LNCAP (cell line): Measurements from ENCODE around the gene PEX6.

Experiments
- TF ChIP-seq, protein P1 (sequence below): fragments of 450-650 bp; IDR thresholded peaks from 2 replicates; pipeline ENCODE4 v1.5.1; 2017; ENCODE audit warnings: mild to moderate bottlenecking

The PEX6 gene

DNA sequence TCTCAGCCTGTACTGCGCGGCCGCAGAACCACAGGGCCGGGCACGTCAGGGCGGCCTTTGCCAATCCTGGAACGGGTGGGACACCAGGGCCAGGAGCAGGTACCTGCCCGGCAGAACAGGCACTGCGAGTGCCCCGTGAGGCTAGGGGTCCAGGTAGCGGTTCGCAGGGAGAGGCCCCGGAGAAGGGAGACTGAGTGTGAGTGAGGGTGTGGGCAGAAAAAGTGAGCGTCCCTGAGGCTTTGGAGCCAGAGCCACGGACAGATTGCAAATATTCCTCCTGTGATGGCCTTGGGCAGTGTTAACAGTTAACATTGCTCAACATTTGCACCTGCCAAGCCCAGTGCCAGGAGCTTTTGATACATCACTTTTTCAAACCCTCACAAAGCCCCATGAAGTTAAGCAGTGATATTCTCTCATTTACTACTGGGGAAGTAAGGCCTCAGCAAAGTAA lies 17.9 kb downstream of the PEX6 start:
- TF ChIP-seq, protein P1, sequence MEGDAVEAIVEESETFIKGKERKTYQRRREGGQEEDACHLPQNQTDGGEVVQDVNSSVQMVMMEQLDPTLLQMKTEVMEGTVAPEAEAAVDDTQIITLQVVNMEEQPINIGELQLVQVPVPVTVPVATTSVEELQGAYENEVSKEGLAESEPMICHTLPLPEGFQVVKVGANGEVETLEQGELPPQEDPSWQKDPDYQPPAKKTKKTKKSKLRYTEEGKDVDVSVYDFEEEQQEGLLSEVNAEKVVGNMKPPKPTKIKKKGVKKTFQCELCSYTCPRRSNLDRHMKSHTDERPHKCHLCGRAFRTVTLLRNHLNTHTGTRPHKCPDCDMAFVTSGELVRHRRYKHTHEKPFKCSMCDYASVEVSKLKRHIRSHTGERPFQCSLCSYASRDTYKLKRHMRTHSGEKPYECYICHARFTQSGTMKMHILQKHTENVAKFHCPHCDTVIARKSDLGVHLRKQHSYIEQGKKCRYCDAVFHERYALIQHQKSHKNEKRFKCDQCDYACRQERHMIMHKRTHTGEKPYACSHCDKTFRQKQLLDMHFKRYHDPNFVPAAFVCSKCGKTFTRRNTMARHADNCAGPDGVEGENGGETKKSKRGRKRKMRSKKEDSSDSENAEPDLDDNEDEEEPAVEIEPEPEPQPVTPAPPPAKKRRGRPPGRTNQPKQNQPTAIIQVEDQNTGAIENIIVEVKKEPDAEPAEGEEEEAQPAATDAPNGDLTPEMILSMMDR, result no peak

DNA sequence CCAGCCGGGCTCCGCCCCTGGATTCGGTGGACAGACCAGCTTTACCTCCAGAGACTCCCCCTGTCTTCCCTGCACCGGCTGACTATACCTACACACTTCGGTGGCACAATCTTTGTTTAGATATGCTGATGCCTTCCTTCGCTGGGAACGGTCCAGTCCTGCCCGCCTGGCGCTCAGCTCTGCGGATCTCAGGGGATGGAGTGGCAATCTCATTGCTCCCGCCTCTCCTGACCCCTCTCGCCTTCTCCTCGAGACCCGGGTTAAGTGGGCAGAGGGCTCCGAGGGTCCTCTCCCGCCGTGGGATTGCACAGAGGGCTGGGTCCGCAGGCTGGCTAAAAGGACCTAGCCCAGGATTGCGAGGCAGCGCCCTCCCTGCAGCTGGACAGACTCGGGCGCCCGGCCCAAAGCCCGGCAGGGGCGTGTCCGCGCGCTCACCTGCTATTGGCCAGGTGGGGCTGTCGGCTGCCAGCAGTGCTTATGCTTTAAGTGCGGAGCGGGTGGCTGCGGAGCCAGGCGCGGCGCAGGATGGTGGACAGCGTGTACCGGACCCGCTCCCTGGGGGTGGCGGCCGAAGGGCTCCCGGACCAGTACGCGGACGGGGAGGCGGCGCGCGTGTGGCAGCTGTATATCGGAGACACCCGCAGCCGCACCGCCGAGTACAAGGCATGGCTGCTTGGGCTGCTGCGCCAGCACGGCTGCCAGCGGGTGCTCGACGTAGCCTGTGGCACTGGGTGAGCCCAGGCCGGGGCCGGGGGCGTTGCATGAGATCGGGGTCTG lies 18.6 kb downstream of the PEX6 start, which contains the start of gene GNMT:
GNMT (plus strand) TSS at position 512 of the 777 bp plus-strand sequence; CDS start at position 526, 14 bp downstream.
- TF ChIP-seq, protein P1, result no peak

DNA sequence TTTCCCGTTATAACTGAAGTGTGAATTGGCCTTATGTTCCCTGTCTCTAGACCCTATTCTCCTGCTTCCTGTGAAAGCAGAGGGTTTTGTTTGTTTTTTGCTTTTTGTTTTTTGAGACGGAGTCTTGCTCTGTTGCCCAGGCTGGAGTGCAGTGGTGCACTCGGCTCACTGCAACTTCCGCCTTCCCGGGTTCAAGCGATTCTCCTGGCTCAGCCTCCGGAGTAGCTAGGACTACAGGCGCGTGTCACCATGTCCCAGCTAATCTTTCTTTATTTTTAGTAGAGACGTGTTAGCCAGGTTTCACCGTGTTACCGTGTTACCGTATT lies 19.1 kb downstream of the PEX6 start:
- TF ChIP-seq, protein P1, result no peak

DNA sequence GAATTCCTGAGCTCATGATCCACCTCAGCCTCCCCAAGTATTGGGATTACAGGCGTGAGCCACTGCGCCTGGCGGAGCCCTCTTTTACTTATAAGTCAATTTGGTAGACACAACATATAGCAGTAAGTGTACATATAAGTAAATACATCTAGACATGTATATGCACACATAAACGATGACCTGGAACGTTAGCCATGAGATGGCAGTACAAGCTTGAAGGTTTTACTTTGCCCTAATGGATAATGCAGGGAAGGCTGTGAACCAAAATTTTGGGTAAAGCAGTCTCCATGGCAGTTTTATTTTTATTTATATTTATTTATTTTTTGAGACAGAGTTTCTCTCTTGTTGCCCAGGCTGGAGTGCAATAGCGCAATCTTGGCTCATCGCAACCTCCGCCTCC lies 20.9 kb downstream of the PEX6 start:
- TF ChIP-seq, protein P1, result no peak

DNA sequence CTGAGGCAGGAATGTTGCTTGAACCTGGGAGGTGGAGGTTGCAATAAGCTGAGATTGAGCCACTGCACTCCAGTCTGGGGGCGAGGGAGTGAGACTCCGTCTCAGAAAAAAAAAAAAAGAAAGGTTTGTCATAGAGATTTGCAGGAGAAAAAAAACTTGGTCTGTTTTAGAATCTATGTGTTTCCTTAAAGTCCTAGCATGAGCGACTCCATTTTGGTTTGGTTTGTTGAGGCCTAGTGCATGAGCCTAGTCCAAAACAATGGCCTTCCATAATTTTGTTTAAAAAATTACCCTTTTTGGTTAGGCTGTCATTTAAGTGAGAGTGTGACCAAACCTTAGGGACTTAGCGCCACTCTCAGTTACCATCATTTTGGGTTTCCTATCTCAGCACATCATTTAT lies 26.6 kb downstream of the PEX6 start:
- TF ChIP-seq, protein P1, result no peak

DNA sequence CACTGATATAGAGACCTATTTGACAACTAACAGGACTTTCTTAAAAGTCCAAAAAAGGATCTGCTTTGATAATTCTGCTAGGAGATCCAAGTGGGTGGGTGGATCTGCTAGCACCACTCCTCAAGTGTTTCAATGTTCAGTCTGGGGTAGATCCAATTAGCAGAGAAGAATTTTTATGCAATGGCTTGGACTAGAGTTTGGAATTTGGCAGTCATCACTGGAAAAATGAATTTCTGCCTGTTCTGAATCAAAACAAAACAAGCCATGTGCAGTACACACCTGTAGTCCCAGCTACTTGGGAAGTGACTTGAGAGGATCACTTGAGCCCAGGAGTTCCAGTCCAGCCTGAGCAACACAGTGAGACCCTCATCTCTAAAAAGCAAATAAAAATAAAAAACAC lies 31.0 kb downstream of the PEX6 start:
- TF ChIP-seq, protein P1, result no peak

DNA sequence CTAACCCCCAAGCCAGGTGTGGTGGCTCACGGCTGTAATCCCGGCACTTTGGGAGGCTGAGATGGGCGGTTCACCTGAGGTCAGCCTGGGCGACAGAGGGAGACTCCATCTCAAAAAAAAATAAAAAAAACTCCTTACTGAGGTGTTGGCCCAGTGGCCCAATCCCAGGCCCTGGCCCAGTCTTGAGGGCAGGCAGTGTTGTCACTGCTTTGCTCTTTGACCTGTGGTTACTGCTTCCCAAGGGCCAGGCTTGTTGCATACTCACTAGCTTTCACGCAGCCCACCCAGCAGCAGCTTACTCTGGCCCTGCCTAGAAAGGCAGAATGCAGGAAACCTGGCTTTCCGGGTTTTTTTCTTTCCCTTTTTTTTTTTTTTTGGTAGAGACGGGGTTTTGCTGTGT lies 36.5 kb downstream of the PEX6 start:
- TF ChIP-seq, protein P1, result no peak
